HepG2 (cell line): ENCODE data around the gene TMEM247. TPM values are rescaled to one million over a fixed set of nuclear protein-coding genes. Genes with fewer than 3 reads are reported as not detected.

Experiments
- ATAC-seq: fragments of 200-7000 bp; cut with Tn5 transposase; 3 replicates; pipeline ENCODE4 v1.9.1; 2020; ENCODE audit warnings: mild to moderate bottlenecking, moderate library complexity
- BruUV-seq: library from RNA; stranded (reverse); fragments of 400-500 nt; replicated peaks from 2 replicates; lab custom pipeline; 2021; lab: Mats Ljungman, UMichigan
- CTCF ChIA-PET: fragments of 300-600 bp; formaldehyde crosslinking; extraction: SDS; loops from one replicate; lab custom pipeline; 2021; ENCODE audit warnings: low total read pairs, inconsistent platforms, low intra/inter-chr PET ratio; lab: Yijun Ruan, JAX
- POLR2A ChIA-PET: fragments of 350-600 bp; sonication (Branson Sonifier 250); formaldehyde crosslinking; loops from one replicate; lab custom pipeline; 2020; ENCODE audit warnings: antibody characterized with exemption, inconsistent platforms; lab: Yijun Ruan, JAX
- DNase-seq: peaks from one replicate; pipeline ENCODE4 v3.0.0-alpha.2; 2015; ENCODE audit warnings: low spot score
- FAIRE-seq: peaks from 3 replicates; lab custom pipeline; 2011; peaks lifted over from hg19 to GRCh38; lab: Jason Lieb, UNC
- H2AFZ ChIP-seq: one replicate; pipeline ENCODE4 v1.6.1; 2011; ENCODE audit warnings: low read length, inconsistent platforms
- H3K27ac ChIP-seq: fragments of 300-600 bp; 3 replicates; pipeline ENCODE4 v1.8.0; 2011; ENCODE audit warnings: mixed run types, mild to moderate bottlenecking, mixed read lengths, low read length, inconsistent platforms; ENCODE audit not compliant: insufficient read depth; ENCODE audit errors: extremely low read length
- H3K27me3 ChIP-seq, 2 experiments: fragments of 200-600 bp in 1 of 2; 2 replicates in 1 of 2; 3 replicates in 1 of 2; pipeline versions ENCODE4 v1.6.0 to v1.8.0; 2011; ENCODE audit warnings: low read length in 2 of 2, mild to moderate bottlenecking in 2 of 2, moderate library complexity in 2 of 2, inconsistent platforms in 1 of 2; ENCODE audit not compliant: insufficient read depth in 2 of 2, control insufficient read depth in 1 of 2
- H3K36me3 ChIP-seq, 2 experiments: fragments of 200-600 bp in 1 of 2; replicated peaks in 1 of 2; 2 replicates in 1 of 2; 3 replicates in 1 of 2; pipeline versions ENCODE4 v1.5.1 to v1.8.0; 2011; ENCODE audit warnings: low read length in 2 of 2, inconsistent platforms in 1 of 2; ENCODE audit not compliant: insufficient read depth in 2 of 2, control insufficient read depth in 1 of 2
- H3K4me1 ChIP-seq: 2 replicates; pipeline ENCODE4 v1.5.1; 2012; ENCODE audit warnings: low read length, inconsistent platforms; ENCODE audit not compliant: insufficient read depth
- H3K4me2 ChIP-seq: 2 replicates; pipeline ENCODE4 v1.6.0; 2011; ENCODE audit warnings: low read depth, low read length, inconsistent platforms
- H3K4me3 ChIP-seq, 3 experiments: fragments of 200-600 bp in 1 of 3; sonication (generic), shearing (Covaris generic) in 1 of 3; replicated peaks in 1 of 3; 2 replicates each; pipeline ENCODE4 v1.5.1; 2011 to 2016; ENCODE audit warnings: low read length in 3 of 3, inconsistent platforms in 2 of 3, low read depth in 2 of 3, mild to moderate bottlenecking in 2 of 3, control low read depth in 1 of 3, mixed read lengths in 1 of 3; ENCODE audit not compliant: insufficient read depth in 1 of 3
- H3K79me2 ChIP-seq: one replicate; pipeline ENCODE4 v1.6.1; 2011; ENCODE audit warnings: low read length, inconsistent platforms; ENCODE audit not compliant: insufficient read depth
- H3K9ac ChIP-seq: 2 replicates; pipeline ENCODE4 v1.6.0; 2011; ENCODE audit warnings: mild to moderate bottlenecking, low read depth, low read length, inconsistent platforms; ENCODE audit not compliant: insufficient read depth
- H3K9me3 ChIP-seq: 2 replicates; pipeline ENCODE4 v1.5.1; 2012; ENCODE audit warnings: mild to moderate bottlenecking, low read length
- H4K20me1 ChIP-seq: 2 replicates; pipeline ENCODE4 v1.6.0; 2011; ENCODE audit warnings: inconsistent platforms, mild to moderate bottlenecking, low read length, moderate library complexity; ENCODE audit not compliant: insufficient read depth
- CEBPB ChIP-seq: IDR thresholded peaks from 2 replicates; pipeline ENCODE4 v1.6.1; 2011; ENCODE audit warnings: low read depth, low read length, improper control_type of control experiment, borderline replicate concordance
- FOXA1 ChIP-seq, 2 experiments: fragments of 450-650 bp in 1 of 2; sonication (generic) in 1 of 2; formaldehyde crosslinking in 1 of 2; IDR thresholded peaks; 2 replicates each; pipeline versions ENCODE4 v1.4.0 to v1.6.1; 2016 to 2020; ENCODE audit warnings: missing genetic modification reagents in 1 of 2
- GZF1 ChIP-seq: sonication (generic); formaldehyde crosslinking; IDR thresholded peaks from 2 replicates; pipeline ENCODE4 v1.5.1; 2020; ENCODE audit warnings: mild to moderate bottlenecking, missing genetic modification reagents
- HMGA1 ChIP-seq: sonication (generic); formaldehyde crosslinking; conservative IDR thresholded peaks from 2 replicates; pipeline ENCODE4 v1.4.0; 2020; ENCODE audit warnings: missing genetic modification reagents
- MTERF4 ChIP-seq: sonication (generic); formaldehyde crosslinking; IDR thresholded peaks from 2 replicates; pipeline ENCODE4 v1.8.0; 2023; ENCODE audit warnings: mild to moderate bottlenecking, missing genetic modification reagents
- PAWR ChIP-seq: sonication (generic); formaldehyde crosslinking; IDR thresholded peaks from 2 replicates; pipeline ENCODE4 v1.4.0; 2020; ENCODE audit warnings: missing genetic modification reagents, mild to moderate bottlenecking, borderline replicate concordance
- TOE1 ChIP-seq: sonication (generic); formaldehyde crosslinking; IDR thresholded peaks from 2 replicates; pipeline ENCODE4 v1.4.0; 2020; ENCODE audit warnings: mild to moderate bottlenecking, missing genetic modification reagents
- ZC3H13 ChIP-seq: sonication (generic); formaldehyde crosslinking; IDR thresholded peaks from 2 replicates; pipeline ENCODE4 v1.8.1; 2023; ENCODE audit warnings: mild to moderate bottlenecking, missing genetic modification reagents, moderate library complexity
- ZC3H4 ChIP-seq: sonication (generic); formaldehyde crosslinking; IDR thresholded peaks from 2 replicates; pipeline ENCODE4 v1.4.0; 2020; ENCODE audit warnings: missing genetic modification reagents, borderline replicate concordance
- ZNF75D ChIP-seq: sonication (generic); formaldehyde crosslinking; IDR thresholded peaks from 2 replicates; pipeline ENCODE4 v1.8.1; 2023; ENCODE audit warnings: missing genetic modification reagents, mild to moderate bottlenecking, borderline replicate concordance
- WGBS: methylation state at CpG from one replicate; pipeline ENCODE4 v1.1.6; 2017; ENCODE audit warnings: low lambda C conversion rate; 5-methylcytosine and 5-hydroxymethylcytosine counted together
- in situ Hi-C: cut with HindIII; loops from 2 replicates; pipeline ENCODE4 v1.10.0; 2017; ENCODE audit warnings: low pct_unique_long_range_greater_than_20kb; ENCODE audit not compliant: extremely low pct_ligation_motif_present
- intact Hi-C: fragments of 100-400 bp; cut with micrococcal nuclease; formaldehyde crosslinking; loops from one replicate; pipeline ENCODE4 v1.10.0; 2022; ENCODE audit not compliant: unreplicated experiment
- polyA plus RNA-seq, 8 experiments: library from polyadenylated mRNA; depleted of rRNA in 3 of 8; stranded (reverse) in 7 of 8; unstranded in 1 of 8; fragments of >200 nt; fragmentation: Illumina TruSeq in 4 of 8; extraction: Trizol in 4 of 8; gene quantifications; 2 replicates each; pipeline versions ENCODE4 v1.2.1 to v1.2.3, GENCODE V29; 2011 to 2016; ENCODE audit warnings: low read depth in 4 of 8, missing spikeins in 1 of 8, mixed read lengths in 1 of 8; ENCODE audit not compliant: insufficient read depth in 1 of 8
- total RNA-seq, 5 experiments: library from RNA; depleted of rRNA; stranded (reverse); fragments of >200 nt; fragmentation: Illumina TruSeq; extraction: Trizol; gene quantifications; 2 replicates each; pipeline ENCODE4 v1.2.3, GENCODE V29; 2016; ENCODE audit warnings: low read depth in 1 of 5
- TF ChIP-seq, protein P1 (sequence below): sonication (generic); formaldehyde crosslinking; IDR thresholded peaks from 2 replicates; pipeline ENCODE4 v1.4.0; 2020; ENCODE audit warnings: missing genetic modification reagents
- TF ChIP-seq, protein P2 (sequence below): sonication (generic); formaldehyde crosslinking; IDR thresholded peaks from 2 replicates; pipeline ENCODE4 v1.4.0; 2020; ENCODE audit warnings: missing genetic modification reagents
- TF ChIP-seq, protein P3 (sequence below): sonication (generic); formaldehyde crosslinking; IDR thresholded peaks from 2 replicates; pipeline ENCODE4 v1.4.0; 2020; ENCODE audit warnings: mild to moderate bottlenecking, low read depth, missing genetic modification reagents

TMEM247 gene
- total and polyA plus RNA-seq, 2 of the 13 experiments (the other 11 are each of a cell fraction or from before 2014, with no cell fraction given): not detected

DNA sequence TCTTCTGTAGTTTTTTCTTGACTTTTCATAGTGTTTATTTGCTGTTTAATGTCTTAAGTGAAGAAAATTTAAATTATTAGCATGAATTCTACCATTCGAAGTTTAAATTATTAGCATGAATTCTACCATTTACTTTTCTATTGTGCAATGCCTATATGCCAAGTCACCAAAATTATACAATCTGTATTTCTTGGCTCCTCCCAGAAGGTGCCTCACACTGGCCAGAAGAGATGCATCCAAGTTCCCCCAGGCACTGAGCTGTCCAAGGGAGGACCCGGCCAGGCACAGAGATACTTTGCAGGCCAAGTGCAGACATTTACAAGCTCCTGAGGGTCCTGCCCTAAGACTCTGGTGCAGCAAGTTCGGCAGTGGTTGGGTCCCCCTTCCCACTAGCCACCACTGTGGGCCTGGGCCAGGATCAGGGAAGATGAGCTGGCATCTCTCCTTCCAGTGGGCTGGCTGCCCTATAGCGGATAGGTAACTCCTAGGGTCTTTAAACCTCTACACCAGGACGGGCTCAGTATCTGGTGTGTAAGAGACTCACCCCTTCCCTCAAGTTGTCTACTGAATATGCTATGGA, 31.3 kb downstream of the TMEM247 start:
- 19% methylated on average over 5 of the region's 5 CpGs for WGBS
- H3K9ac ChIP-seq: no peak overlapping the region
- no peaks in the 10 kb centered on the region for H3K36me3 ChIP-seq
- in situ Hi-C loops (no loop called here), intact Hi-C loops (no loop called here)
- ChIA-PET POLR2A (no interaction called here), CTCF (no interaction called here)
- 0 out of 2 replicates have a peak, but pooled peaks cover 5% of the 10 kb centered on the region for H3K9me3 ChIP-seq
- H2AFZ ChIP-seq: no peak overlapping the region
- DNase-seq (no peak), ATAC-seq (no peak), FAIRE-seq (no peak)
- no TSS peak for BruUV-seq
- peaks cover 2 to 40% of the 10 kb centered on the region in 2 experiments; a peak in 3 of 5 replicates for H3K27me3 ChIP-seq
- H3K4me1 ChIP-seq: no peaks in the 10 kb centered on the region
- H3K27ac ChIP-seq: no peak overlapping the region
- H4K20me1 ChIP-seq: no peaks in the 10 kb centered on the region
- H3K4me2 ChIP-seq: no peak overlapping the region
- TF ChIP-seq CEBPB: peak; percentile 53; the same call in 1 of the 2 replicates
- TF ChIP-seq TOE1 (CRISPR knock-in tag): no peak
- H3K4me3 ChIP-seq: no peak overlapping the region
- H3K79me2 ChIP-seq: no peaks in the 10 kb centered on the region

DNA sequence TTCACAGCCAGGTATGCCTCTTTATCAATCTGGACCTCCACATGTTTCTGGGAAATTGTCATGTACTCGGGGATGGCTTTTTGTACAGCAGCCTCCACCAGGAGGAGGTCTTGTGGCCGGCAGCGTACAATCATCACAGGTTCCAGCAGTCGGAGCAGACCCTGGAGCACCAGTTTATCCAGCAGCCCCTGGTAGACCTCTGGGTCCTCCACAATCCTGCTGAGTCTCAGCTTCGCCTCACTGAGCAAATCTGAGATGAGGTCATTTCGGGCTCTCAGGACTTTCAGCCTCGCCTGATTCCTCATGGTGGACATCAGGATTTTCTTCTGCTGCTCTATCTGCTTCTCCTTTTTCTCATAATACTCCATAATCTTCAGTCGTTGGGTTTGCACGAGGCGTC, 32.8 kb downstream of the TMEM247 start:
- Histone ChIP-seq H3K9ac (no peak overlapping the region), H3K4me2 (no peak overlapping the region), H3K4me1 (no peaks in the 10 kb centered on the region)
- TF ChIP-seq, protein P1, sequence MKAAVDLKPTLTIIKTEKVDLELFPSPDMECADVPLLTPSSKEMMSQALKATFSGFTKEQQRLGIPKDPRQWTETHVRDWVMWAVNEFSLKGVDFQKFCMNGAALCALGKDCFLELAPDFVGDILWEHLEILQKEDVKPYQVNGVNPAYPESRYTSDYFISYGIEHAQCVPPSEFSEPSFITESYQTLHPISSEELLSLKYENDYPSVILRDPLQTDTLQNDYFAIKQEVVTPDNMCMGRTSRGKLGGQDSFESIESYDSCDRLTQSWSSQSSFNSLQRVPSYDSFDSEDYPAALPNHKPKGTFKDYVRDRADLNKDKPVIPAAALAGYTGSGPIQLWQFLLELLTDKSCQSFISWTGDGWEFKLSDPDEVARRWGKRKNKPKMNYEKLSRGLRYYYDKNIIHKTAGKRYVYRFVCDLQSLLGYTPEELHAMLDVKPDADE (CRISPR knock-in tag): no peak
- no peak for TF ChIP-seq PAWR
- TF ChIP-seq MTERF4: no peak
- TF ChIP-seq, protein P2, sequence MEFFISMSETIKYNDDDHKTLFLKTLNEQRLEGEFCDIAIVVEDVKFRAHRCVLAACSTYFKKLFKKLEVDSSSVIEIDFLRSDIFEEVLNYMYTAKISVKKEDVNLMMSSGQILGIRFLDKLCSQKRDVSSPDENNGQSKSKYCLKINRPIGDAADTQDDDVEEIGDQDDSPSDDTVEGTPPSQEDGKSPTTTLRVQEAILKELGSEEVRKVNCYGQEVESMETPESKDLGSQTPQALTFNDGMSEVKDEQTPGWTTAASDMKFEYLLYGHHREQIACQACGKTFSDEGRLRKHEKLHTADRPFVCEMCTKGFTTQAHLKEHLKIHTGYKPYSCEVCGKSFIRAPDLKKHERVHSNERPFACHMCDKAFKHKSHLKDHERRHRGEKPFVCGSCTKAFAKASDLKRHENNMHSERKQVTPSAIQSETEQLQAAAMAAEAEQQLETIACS (CRISPR knock-in tag): no peak
- TF ChIP-seq ZNF75D: no peak
- no peak for TF ChIP-seq GZF1 (CRISPR knock-in tag)
- no peak for TF ChIP-seq FOXA1 (IDR thresholded peaks at IDR 0.05)
- no peak for TF ChIP-seq FOXA1 (CRISPR knock-in tag; IDR thresholded peaks at IDR 0.05)
- no peak for TF ChIP-seq ZC3H13 (CRISPR knock-in tag)
- TF ChIP-seq HMGA1 (CRISPR knock-in tag): no peak
- TF ChIP-seq, protein P3, sequence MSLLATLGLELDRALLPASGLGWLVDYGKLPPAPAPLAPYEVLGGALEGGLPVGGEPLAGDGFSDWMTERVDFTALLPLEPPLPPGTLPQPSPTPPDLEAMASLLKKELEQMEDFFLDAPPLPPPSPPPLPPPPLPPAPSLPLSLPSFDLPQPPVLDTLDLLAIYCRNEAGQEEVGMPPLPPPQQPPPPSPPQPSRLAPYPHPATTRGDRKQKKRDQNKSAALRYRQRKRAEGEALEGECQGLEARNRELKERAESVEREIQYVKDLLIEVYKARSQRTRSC: no peak
- no peak for TF ChIP-seq ZC3H4 (CRISPR knock-in tag)
- TF ChIP-seq, all 625 proteins: peak for 0
- ChIA-PET POLR2A (no interaction called here), CTCF (no interaction called here)
- 13% methylated on average over 8 of the region's 10 CpGs for WGBS
- H3K4me3 ChIP-seq: no peak overlapping the region
- peaks cover 0 to 26% of the 10 kb centered on the region in 2 experiments; a peak in 2 of 5 replicates for H3K27me3 ChIP-seq
- H3K79me2 ChIP-seq: no peaks in the 10 kb centered on the region
- intact Hi-C loops: no loop called here
- no TSS peak for BruUV-seq
- H3K27ac ChIP-seq: no peak overlapping the region
- no peaks in the 10 kb centered on the region for H3K36me3 ChIP-seq
- H4K20me1 ChIP-seq: no peaks in the 10 kb centered on the region
- ATAC-seq: peak; percentile 61
- in situ Hi-C loops: no loop called here
- no peak for FAIRE-seq
- H2AFZ ChIP-seq: no peak overlapping the region
- no peak for DNase-seq
- H3K9me3 ChIP-seq: 0 out of 2 replicates have a peak, but pooled peaks cover 5% of the 10 kb centered on the region
